Activated CD4-positive, alpha-beta T cell treated with anti-CD3 and anti-CD28 coated beads, Interleukin-2, amount 50 U/mL, for 16 hours (primary cell): ENCODE measurements around the gene ADD1.
"Not testable (repeated sequence)": the region's sequence is repeated elsewhere in the genome, so short reads cannot be mapped to it uniquely, and the experiment has no call there.

Experiments
- DNase-seq: peaks from one replicate; pipeline ENCODE4 v3.0.0-alpha.2; 2020

ADD1 gene

GRCh38 chr4:2891294-2891693, 47.6 kb downstream of the ADD1 start:
- DNase-seq, result no peak

- no peak for DNase-seq
Observed at GRCh38 chr4:2893772-2894171, 50.1 kb downstream of the ADD1 start.

- no peak for DNase-seq
Observed at GRCh38 chr4:2898001-2898400, 54.4 kb downstream of the ADD1 start.

GRCh38 chr4:2900741-2901140, 57.1 kb downstream of the ADD1 start:
- DNase-seq, result no peak

- DNase-seq, result no peak
Observed at GRCh38 chr4:2901186-2901585, 57.5 kb downstream of the ADD1 start.

GRCh38 chr4:2902126-2902525, 58.5 kb downstream of the ADD1 start:
- no peak for DNase-seq

GRCh38 chr4:2905544-2905943, 61.9 kb downstream of the ADD1 start:
- DNase-seq, result no peak

GRCh38 chr4:2906218-2906617, 62.6 kb downstream of the ADD1 start:
- DNase-seq, result no peak

GRCh38 chr4:2907226-2907625, 63.6 kb downstream of the ADD1 start:
- no peak for DNase-seq

- DNase-seq, result no peak
Observed at GRCh38 chr4:2907706-2908293, 64.2 kb downstream of the ADD1 start.

- no peak for DNase-seq
Observed at GRCh38 chr4:2908686-2909085, 65.0 kb downstream of the ADD1 start.

GRCh38 chr4:2909583-2909982, 65.9 kb downstream of the ADD1 start:
- no peak for DNase-seq

GRCh38 chr4:2910409-2910808, 66.8 kb downstream of the ADD1 start:
- DNase-seq, result no peak

GRCh38 chr4:2911868-2912267, 68.2 kb downstream of the ADD1 start:
- DNase-seq, result no peak

GRCh38 chr4:2913168-2913567, 69.5 kb downstream of the ADD1 start:
- no peak for DNase-seq

- peak; percentile 32 for DNase-seq
Observed at GRCh38 chr4:2914256-2915126, 70.8 kb downstream of the ADD1 start.

- DNase-seq, result no peak
Observed at GRCh38 chr4:2915789-2916188, 72.1 kb downstream of the ADD1 start.

GRCh38 chr4:2916696-2917095, 73.1 kb downstream of the ADD1 start:
- DNase-seq, result not testable (repeated sequence)

- not testable (repeated sequence) for DNase-seq
Observed at GRCh38 chr4:2918300-2918699, 74.7 kb downstream of the ADD1 start.

GRCh38 chr4:2918714-2919113, 75.1 kb downstream of the ADD1 start:
- DNase-seq, result not testable (repeated sequence)

- not testable (repeated sequence) for DNase-seq
Observed at GRCh38 chr4:2922453-2923101, 78.9 kb downstream of the ADD1 start.

- DNase-seq, result no peak
Observed at GRCh38 chr4:2923141-2923551, 79.5 kb downstream of the ADD1 start.

GRCh38 chr4:2923668-2924173, 80.1 kb downstream of the ADD1 start:
- DNase-seq, result no peak

- no peak for DNase-seq
Observed at GRCh38 chr4:2924286-2924685, 80.6 kb downstream of the ADD1 start.
